ENCODE data around the gene CHN2.

CHN2 gene

GRCh38 chr7:29396563-29396962 lies 202.0 kb downstream of the CHN2 start:
- no peak overlapping the region for H3K4me3 ChIP-seq (ENCODE audit: control insufficient read depth, low read depth, low read length)
- DNase-seq (ENCODE audit: low read depth) = no peak
- TF ChIP-seq, protein P1, sequence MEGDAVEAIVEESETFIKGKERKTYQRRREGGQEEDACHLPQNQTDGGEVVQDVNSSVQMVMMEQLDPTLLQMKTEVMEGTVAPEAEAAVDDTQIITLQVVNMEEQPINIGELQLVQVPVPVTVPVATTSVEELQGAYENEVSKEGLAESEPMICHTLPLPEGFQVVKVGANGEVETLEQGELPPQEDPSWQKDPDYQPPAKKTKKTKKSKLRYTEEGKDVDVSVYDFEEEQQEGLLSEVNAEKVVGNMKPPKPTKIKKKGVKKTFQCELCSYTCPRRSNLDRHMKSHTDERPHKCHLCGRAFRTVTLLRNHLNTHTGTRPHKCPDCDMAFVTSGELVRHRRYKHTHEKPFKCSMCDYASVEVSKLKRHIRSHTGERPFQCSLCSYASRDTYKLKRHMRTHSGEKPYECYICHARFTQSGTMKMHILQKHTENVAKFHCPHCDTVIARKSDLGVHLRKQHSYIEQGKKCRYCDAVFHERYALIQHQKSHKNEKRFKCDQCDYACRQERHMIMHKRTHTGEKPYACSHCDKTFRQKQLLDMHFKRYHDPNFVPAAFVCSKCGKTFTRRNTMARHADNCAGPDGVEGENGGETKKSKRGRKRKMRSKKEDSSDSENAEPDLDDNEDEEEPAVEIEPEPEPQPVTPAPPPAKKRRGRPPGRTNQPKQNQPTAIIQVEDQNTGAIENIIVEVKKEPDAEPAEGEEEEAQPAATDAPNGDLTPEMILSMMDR (IDR thresholded peaks at IDR 0.05; ENCODE audit: control insufficient read depth, insufficient read depth, low read depth, low read length, missing control alignments) = no peak

DNA sequence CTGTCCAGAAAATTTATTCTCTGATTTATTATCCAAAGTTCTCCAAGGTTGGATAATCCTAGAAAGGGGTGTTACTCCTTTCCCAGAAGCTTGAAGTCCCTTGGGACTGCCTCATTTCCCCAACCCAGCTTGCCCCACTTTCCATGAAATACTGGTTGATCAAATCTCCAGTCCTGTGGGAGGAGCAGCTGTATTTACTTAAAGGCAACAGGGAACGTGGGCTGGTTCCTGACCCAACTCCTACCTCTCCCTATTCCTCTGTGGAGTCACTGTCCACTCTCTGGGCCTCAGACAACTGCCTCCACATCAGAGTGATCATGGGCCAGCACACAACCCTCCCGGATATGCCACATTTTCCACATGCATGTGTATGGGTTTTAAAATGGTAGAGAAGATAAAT lies 202.8 kb downstream of the CHN2 start:
- DNase-seq (ENCODE audit: low read depth) = no peak
- H3K4me3 ChIP-seq (ENCODE audit: control insufficient read depth, low read depth, low read length) = no peak overlapping the region
- TF ChIP-seq, protein P1 (IDR thresholded peaks at IDR 0.05; ENCODE audit: control insufficient read depth, insufficient read depth, low read depth, low read length, missing control alignments) = no peak

DNA sequence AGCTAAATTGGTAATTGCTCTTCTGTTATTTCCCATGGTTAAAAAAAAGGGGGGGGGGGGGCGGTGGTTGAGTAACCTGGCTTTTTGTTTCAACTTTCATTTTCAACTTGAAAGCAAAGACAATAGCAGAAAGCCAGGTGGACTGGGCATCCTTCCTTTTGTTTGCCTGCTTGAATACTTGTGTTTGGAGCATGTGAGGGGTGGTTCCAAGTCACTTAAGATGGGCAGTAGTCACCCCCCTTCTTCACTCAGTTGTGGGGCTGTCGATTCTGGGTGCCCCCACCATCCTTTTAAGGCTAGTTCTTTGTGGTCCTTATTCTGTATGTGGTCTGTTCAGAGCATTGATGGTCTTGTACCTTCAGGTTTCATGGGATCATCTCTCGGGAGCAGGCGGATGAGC lies 203.4 kb downstream of the CHN2 start:
- no peak for DNase-seq (ENCODE audit: low read depth)
- H3K4me3 ChIP-seq (ENCODE audit: control insufficient read depth, low read depth, low read length) = no peak overlapping the region
- TF ChIP-seq, protein P1 (IDR thresholded peaks at IDR 0.05; ENCODE audit: control insufficient read depth, insufficient read depth, low read depth, low read length, missing control alignments) = no peak

GRCh38 chr7:29400437-29400836 lies 205.9 kb downstream of the CHN2 start:
- H3K4me3 ChIP-seq (ENCODE audit: control insufficient read depth, low read depth, low read length) = no peak overlapping the region
- no peak for DNase-seq (ENCODE audit: low read depth)
- TF ChIP-seq, protein P1 (IDR thresholded peaks at IDR 0.05; ENCODE audit: control insufficient read depth, insufficient read depth, low read depth, low read length, missing control alignments) = no peak

- no peak for DNase-seq (ENCODE audit: low read depth)
- TF ChIP-seq, protein P1 (IDR thresholded peaks at IDR 0.05; ENCODE audit: control insufficient read depth, insufficient read depth, low read depth, low read length, missing control alignments) = no peak
Measured at GRCh38 chr7:29401769-29402168, 207.2 kb downstream of the CHN2 start.

GRCh38 chr7:29405891-29406290 lies 211.3 kb downstream of the CHN2 start:
- no peak overlapping the region for H3K4me3 ChIP-seq (ENCODE audit: control insufficient read depth, low read depth, low read length)
- TF ChIP-seq, protein P1 (IDR thresholded peaks at IDR 0.05; ENCODE audit: control insufficient read depth, insufficient read depth, low read depth, low read length, missing control alignments) = no peak
- no peak for DNase-seq (ENCODE audit: low read depth)

More at GRCh38 chr7:29401769-29402168, 207.2 kb downstream of the CHN2 start:
- H3K4me3 ChIP-seq (ENCODE audit: control insufficient read depth, low read depth, low read length) = no peak overlapping the region

- no peak for DNase-seq (ENCODE audit: low read depth)
- TF ChIP-seq, protein P1 (IDR thresholded peaks at IDR 0.05; ENCODE audit: control insufficient read depth, insufficient read depth, low read depth, low read length, missing control alignments) = no peak
- no peak overlapping the region for H3K4me3 ChIP-seq (ENCODE audit: control insufficient read depth, low read depth, low read length)
Measured at GRCh38 chr7:29406366-29406765, 211.8 kb downstream of the CHN2 start.
